ENCODE measurements around the gene ERP29.

Gene ERP29

DNA sequence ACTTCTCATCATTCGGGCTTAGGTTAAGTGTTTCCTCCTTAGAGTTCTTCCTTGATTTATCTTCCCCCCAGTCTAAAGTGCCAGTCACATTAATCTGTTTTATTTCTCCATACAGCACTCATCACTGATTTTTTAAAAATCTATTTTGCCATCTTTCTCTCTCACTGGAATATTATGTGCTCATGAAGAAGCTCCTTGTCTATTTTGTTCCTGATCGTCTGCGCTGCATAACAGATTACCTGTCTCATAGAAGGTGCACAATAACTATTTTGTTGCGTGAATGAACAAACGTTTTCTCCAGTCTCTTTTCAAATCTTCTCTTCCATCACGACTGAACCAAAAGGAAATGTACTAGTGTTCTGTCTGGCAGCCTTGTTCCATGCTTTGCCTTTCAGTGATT, 2.7 kb downstream of the ERP29 start:
- TF ChIP-seq, protein P1, sequence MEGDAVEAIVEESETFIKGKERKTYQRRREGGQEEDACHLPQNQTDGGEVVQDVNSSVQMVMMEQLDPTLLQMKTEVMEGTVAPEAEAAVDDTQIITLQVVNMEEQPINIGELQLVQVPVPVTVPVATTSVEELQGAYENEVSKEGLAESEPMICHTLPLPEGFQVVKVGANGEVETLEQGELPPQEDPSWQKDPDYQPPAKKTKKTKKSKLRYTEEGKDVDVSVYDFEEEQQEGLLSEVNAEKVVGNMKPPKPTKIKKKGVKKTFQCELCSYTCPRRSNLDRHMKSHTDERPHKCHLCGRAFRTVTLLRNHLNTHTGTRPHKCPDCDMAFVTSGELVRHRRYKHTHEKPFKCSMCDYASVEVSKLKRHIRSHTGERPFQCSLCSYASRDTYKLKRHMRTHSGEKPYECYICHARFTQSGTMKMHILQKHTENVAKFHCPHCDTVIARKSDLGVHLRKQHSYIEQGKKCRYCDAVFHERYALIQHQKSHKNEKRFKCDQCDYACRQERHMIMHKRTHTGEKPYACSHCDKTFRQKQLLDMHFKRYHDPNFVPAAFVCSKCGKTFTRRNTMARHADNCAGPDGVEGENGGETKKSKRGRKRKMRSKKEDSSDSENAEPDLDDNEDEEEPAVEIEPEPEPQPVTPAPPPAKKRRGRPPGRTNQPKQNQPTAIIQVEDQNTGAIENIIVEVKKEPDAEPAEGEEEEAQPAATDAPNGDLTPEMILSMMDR (IDR thresholded peaks at IDR 0.05; ENCODE audit: extremely low read depth, missing control alignments) = no peak
- DNase-seq (ENCODE audit: low spot score) = no peak

DNA sequence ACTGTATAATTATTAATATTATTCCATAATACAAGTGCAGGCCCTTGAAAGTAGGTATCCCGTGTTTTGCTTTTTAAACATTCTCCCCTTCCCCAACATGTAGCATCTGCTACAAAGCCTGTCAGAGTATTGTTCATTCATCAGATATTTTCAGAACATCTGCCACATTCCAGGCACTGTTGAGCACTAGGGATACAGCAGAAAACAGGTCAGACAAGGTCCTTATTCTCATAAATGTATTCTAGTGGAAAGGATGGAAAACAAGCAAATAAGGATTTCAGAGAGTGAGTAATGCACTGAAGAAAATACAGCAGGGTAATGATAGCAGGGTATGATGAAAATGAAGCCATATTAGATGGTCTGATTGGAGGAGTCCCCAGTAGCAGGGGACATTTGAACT, 3.8 kb downstream of the ERP29 start:
- TF ChIP-seq, protein P1 (IDR thresholded peaks at IDR 0.05; ENCODE audit: extremely low read depth, missing control alignments) = no peak
- DNase-seq (ENCODE audit: low spot score) = no peak

DNA sequence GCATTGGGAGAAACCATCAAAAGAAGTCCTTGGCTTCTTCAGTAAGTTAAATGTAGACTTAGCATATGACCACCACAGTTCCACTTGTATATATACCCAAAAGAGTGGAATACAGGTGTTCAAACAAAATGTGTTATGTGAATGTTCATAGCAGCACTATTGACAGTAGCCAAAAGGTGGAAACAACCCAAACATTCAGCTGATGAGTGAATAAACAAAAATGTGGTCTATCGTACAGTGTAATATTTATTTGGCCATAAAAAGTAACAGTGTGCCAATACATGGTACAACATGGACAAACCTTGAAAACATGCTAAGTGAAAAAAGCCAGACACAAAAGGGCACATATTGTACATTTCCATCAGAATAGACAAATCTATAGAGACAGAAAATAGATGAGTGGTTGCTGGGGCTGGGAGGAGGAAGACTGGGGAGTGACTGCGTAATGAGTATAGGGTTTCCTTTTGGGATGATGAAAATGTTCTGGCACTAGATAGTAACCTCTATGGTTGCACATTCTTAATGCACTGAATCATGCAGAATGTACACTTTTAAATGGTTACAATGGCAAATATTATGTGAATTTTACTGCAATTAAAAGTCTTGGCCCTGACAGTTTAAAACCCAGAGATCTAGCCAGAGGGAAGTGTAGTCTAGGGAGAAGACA, 5.5 kb downstream of the ERP29 start:
- DNase-seq (ENCODE audit: low spot score) = no peak
- TF ChIP-seq, protein P1 (IDR thresholded peaks at IDR 0.05; ENCODE audit: extremely low read depth, missing control alignments) = no peak

DNA sequence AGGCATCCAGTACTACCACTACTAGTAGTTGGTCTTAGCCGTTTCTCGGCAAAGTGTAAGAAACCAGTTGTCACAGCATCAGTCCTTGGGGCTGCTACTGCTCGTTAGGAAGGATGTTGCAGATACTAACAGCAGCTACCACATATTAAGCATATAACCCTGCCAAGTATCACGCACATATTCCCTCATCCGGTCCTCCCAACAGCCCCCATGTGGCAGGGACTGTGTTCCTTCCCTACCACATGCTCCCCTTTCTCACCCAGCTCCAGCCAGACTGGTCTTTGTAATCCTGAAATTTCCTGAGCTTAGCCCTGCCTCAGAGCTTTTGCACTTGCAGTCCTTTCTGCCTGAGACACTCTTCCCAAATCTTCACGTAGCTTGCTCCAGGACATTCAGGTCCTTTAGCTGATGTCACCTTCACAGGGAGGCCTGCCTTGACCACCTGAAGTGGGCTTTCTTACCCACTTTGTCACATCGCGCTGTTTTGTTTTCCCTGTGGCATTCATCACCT, 7.8 kb downstream of the ERP29 start:
- no peak for DNase-seq (ENCODE audit: low spot score)
- TF ChIP-seq, protein P1 (IDR thresholded peaks at IDR 0.05; ENCODE audit: extremely low read depth, missing control alignments) = no peak

DNA sequence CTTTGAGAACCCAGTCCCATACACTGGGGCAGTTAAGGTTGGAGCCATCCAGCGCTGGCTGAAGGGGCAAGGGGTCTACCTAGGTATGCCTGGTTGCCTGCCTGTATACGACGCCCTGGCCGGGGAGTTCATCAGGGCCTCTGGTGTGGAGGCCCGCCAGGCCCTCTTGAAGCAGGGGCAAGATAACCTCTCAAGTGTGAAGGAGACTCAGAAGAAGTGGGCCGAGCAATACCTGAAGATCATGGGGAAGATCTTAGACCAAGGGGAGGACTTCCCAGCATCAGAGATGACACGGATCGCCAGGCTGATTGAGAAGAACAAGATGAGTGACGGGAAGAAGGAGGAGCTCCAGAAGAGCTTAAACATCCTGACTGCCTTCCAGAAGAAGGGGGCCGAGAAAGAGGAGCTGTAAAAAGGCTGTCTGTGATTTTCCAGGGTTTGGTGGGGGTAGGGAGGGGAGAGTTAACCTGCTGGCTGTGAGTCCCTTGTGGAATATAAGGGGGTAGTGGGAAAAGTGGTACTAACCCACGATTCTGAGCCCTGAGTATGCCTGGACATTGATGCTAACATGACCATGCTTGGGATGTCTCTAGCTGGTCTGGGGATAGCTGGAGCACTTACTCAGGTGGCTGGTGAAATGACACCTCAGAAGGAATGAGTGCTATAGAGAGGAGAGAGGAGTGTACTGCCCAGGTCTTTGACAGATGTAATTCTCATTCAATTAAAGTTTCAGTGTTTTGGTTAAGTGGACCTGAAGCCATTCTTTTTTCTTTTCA, 9.2 kb downstream of the ERP29 start:
- DNase-seq (ENCODE audit: low spot score) = no peak
- TF ChIP-seq, protein P1 (IDR thresholded peaks at IDR 0.05; ENCODE audit: extremely low read depth, missing control alignments) = no peak

DNA sequence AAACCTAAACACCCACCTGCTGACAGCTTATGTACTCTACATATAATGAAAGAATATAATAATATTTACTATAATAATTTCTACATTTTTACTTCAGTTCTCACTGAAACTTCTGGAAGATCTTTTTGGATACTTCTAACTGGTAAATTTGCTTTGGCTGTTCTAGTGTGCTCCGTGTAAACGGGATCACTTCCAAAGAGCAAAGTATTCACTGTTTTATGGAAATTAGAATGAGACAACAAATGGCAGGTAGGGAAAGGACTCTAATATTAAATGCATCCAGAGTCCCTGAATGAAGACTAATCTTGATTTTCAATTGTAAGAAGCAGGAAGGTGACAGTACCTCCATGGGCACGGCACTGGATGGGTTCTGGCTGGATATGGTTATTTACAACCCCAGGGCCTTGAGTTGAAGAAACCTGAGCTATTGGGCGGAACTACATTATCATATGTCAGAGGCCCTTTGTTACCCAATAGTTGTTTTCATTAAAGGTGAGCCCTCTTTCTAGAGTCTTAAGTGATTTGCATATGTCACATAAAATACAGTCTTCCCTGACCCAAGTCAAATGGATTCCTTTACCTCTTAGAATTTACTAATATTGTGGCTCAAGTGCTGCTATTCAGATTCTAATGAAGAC, 10.7 kb downstream of the ERP29 start:
- TF ChIP-seq, protein P1 (IDR thresholded peaks at IDR 0.05; ENCODE audit: extremely low read depth, missing control alignments) = no peak
- DNase-seq (ENCODE audit: low spot score) = no peak
